HG03280 (cell line): ENCODE results near the gene DISC1.

ENCODE experiments used
- ATAC-seq: cut with Tn5 transposase; IDR thresholded peaks from one replicate; pipeline ENCODE4 v1.9.1; 2021; ENCODE audit warnings: mild to moderate bottlenecking, moderate library complexity; ENCODE audit not compliant: unreplicated experiment

The DISC1 gene

GRCh38 chr1:231921646-231922345, 295.2 kb downstream of the DISC1 start:
- no peak for ATAC-seq

- no peak for ATAC-seq
These were observed 297.0 kb downstream of the DISC1 start for GRCh38 chr1:231923491-231924041.

- ATAC-seq, result no peak
These were observed 297.6 kb downstream of the DISC1 start for GRCh38 chr1:231924180-231924579.

GRCh38 chr1:231925864-231926263, 299.3 kb downstream of the DISC1 start:
- no peak for ATAC-seq

- no peak for ATAC-seq
These were observed 299.8 kb downstream of the DISC1 start for GRCh38 chr1:231926340-231926739.

GRCh38 chr1:231926933-231927332, 300.3 kb downstream of the DISC1 start:
- ATAC-seq, result no peak

- ATAC-seq, result no peak
These were observed 300.8 kb downstream of the DISC1 start for GRCh38 chr1:231927431-231927830.

- no peak for ATAC-seq
These were observed 302.7 kb downstream of the DISC1 start for GRCh38 chr1:231929311-231929710.

- no peak for ATAC-seq
These were observed 303.8 kb downstream of the DISC1 start for GRCh38 chr1:231930257-231930947.

GRCh38 chr1:231931146-231931545, 304.6 kb downstream of the DISC1 start:
- ATAC-seq, result no peak

- ATAC-seq, result no peak
These were observed 305.4 kb downstream of the DISC1 start for GRCh38 chr1:231931846-231932454.

- ATAC-seq, result no peak
These were observed 307.4 kb downstream of the DISC1 start for GRCh38 chr1:231933711-231934626.

GRCh38 chr1:231934797-231935196, 308.2 kb downstream of the DISC1 start:
- ATAC-seq, result no peak

GRCh38 chr1:231935856-231936255, 309.3 kb downstream of the DISC1 start:
- no peak for ATAC-seq

- no peak for ATAC-seq
These were observed 310.6 kb downstream of the DISC1 start for GRCh38 chr1:231936983-231937775.

- no peak for ATAC-seq
These were observed 311.6 kb downstream of the DISC1 start for GRCh38 chr1:231938211-231938610.

GRCh38 chr1:231938711-231939110, 312.1 kb downstream of the DISC1 start:
- ATAC-seq, result no peak

GRCh38 chr1:231939118-231939517, 312.5 kb downstream of the DISC1 start:
- no peak for ATAC-seq

GRCh38 chr1:231940116-231940515, 313.5 kb downstream of the DISC1 start:
- ATAC-seq, result no peak

GRCh38 chr1:231940701-231941100, 314.1 kb downstream of the DISC1 start:
- ATAC-seq, result no peak
